HFF-Myc (cell line): ENCODE measurements around the gene CHST11.

ENCODE experiments used
- DNase-seq: peaks from one replicate; pipeline ENCODE4 v3.0.0-alpha.2; 2011; ENCODE audit warnings: low read depth; ENCODE audit errors: extremely low read depth
- H3K4me3 ChIP-seq: replicated peaks from 2 replicates; pipeline ENCODE4 v1.5.1; 2011; ENCODE audit warnings: low read depth, mild to moderate bottlenecking, control low read depth, low read length
- CTCF ChIP-seq: IDR thresholded peaks from 2 replicates; pipeline ENCODE4 v1.5.1; 2012; ENCODE audit warnings: mild to moderate bottlenecking, low read depth, low read length, control low read depth; ENCODE audit errors: missing control alignments

Gene CHST11

GRCh38 chr12:104436790-104437189 is 20.0 kb upstream of the CHST11 start:
- no peak overlapping the region for H3K4me3 ChIP-seq
- DNase-seq = no peak
- TF ChIP-seq CTCF = no peak

GRCh38 chr12:104438134-104438533 is 18.6 kb upstream of the CHST11 start:
- DNase-seq = no peak
- TF ChIP-seq CTCF = no peak
- no peak overlapping the region for H3K4me3 ChIP-seq

DNA sequence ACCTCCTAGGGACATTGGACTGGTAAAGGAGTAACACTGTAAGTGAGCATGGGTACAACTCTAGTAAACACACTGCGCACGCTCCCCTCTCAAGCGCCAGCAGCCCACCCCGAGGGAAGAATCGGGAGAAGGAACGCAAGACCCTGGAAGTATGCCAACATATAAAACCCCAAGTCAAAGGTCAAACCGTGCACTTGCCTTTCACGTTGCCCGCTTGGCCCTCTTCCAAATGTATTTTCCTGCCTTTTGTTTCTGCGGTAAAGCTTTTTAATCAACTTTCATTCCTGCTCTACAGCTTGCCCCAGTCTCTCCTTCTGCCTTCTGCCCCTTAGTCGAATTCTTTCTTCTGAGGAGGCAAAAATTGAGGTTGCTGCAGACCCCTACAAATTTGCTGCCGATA is 17.6 kb upstream of the CHST11 start:
- H3K4me3 ChIP-seq = no peak overlapping the region
- TF ChIP-seq CTCF = no peak
- DNase-seq = no peak

GRCh38 chr12:104443008-104443407 is 13.7 kb upstream of the CHST11 start:
- H3K4me3 ChIP-seq = no peak overlapping the region
- no peak for DNase-seq
- TF ChIP-seq CTCF = no peak

DNA sequence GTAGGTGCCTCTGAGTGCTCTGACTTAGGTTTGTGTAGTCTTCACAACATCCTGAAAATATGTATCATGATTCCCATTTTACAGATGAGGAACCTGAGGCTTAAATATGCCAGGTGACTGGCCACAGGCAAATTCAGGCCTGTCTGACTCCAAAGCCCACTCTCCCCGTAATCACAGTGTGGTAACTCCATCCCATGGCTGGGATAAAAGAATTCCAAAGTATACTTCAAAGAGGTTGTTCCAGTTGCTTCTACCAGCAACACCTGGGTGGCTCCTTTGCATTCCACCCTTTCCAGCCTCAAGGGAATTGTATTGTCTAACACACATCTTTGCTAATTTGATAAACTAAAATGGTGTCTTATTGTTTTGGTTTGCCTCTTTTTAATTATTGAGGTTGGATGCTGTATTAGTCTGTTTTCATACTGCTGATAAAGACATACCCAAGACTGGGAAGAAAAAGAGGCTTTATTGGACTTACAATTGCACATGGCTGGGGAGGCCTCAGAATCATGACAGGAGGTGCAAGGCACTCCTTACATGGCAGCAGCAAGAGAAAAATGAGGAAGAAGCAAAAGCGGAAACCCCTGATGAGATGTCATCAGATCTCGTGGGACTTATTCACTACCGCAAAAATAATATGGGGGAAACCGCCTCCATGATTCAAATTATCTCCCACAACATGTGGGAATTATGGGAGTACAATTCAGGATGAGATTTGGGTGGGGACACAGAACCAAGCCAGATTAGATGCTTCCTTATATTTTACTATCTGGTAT is 9.9 kb upstream of the CHST11 start:
- no peak for TF ChIP-seq CTCF
- no peak overlapping the region for H3K4me3 ChIP-seq
- no peak for DNase-seq

- TF ChIP-seq CTCF = no peak
- DNase-seq = no peak
- no peak overlapping the region for H3K4me3 ChIP-seq
Measured at GRCh38 chr12:104448031-104448430, 8.7 kb upstream of the CHST11 start.

GRCh38 chr12:104448451-104448850 is 8.3 kb upstream of the CHST11 start:
- no peak overlapping the region for H3K4me3 ChIP-seq
- DNase-seq = no peak
- no peak for TF ChIP-seq CTCF
